Ascending aorta (tissue), 2 donors: ENCODE results near the gene BBX. TPM values are rescaled to one million over a fixed set of nuclear protein-coding genes. Genes with fewer than 3 reads are reported as not detected.

ENCODE experiments used
- DNase-seq, 2 donors: peaks; one replicate each; pipeline ENCODE4 v3.0.0-alpha.2; 2019; ENCODE audit warnings: low spot score in 2 of 2
- H3K27ac ChIP-seq, 2 donors: fragments of 200-600 bp; sonication (generic); one replicate each; pipeline ENCODE4 v1.5.1; 2016 to 2017; ENCODE audit warnings: mild to moderate bottlenecking in 1 of 2
- H3K27me3 ChIP-seq: fragments of 200-600 bp; sonication (generic); one replicate; pipeline ENCODE4 v1.5.1; 2017
- H3K36me3 ChIP-seq, 2 donors: fragments of 200-600 bp; sonication (generic); one replicate each; pipeline ENCODE4 v1.5.1; 2016
- H3K4me1 ChIP-seq, 2 donors: fragments of 200-600 bp; sonication (generic); one replicate each; pipeline ENCODE4 v1.5.1; 2016 to 2017; ENCODE audit warnings: mild to moderate bottlenecking in 1 of 2
- H3K4me3 ChIP-seq, 2 donors: fragments of 200-600 bp; sonication (generic); one replicate each; pipeline ENCODE4 v1.5.1; 2016 to 2017; ENCODE audit warnings: mild to moderate bottlenecking in 1 of 2
- H3K9me3 ChIP-seq, 2 donors: fragments of 200-600 bp; sonication (generic); one replicate each; pipeline ENCODE4 v1.5.1; 2016
- CTCF ChIP-seq, 3 experiments: fragments of 200-600 bp in 2 of 3; fragments of 450-650 bp in 1 of 3; sonication (generic) in 2 of 3; IDR thresholded peaks; one replicate each; pipeline ENCODE4 v1.5.1; 2016 to 2019; ENCODE audit warnings: antibody characterized with exemption in 3 of 3, mild to moderate bottlenecking in 1 of 3, moderate library complexity in 1 of 3
- intact Hi-C: fragments of 100-400 bp; cut with DNase I; formaldehyde crosslinking; loops from one replicate; pipeline ENCODE4 v1.15.1; 2023
- total RNA-seq: library from RNA; depleted of rRNA; stranded (reverse); fragments of >200 nt; gene quantifications from one replicate; pipeline ENCODE4 v1.1.0, GENCODE V29; 2016

The BBX gene
- total RNA-seq, 1 donor from 2014 or later = 18.0 TPM

- Histone ChIP-seq H3K4me1 (peaks cover 0 to 2% of the 10 kb centered on the region in 2 donors), H3K36me3 (no peaks in the 10 kb centered on the region), H3K27ac (no peak overlapping the region), H3K4me3 (no peak overlapping the region), H3K9me3 (no peaks in the 10 kb centered on the region), H3K27me3 (no peaks in the 10 kb centered on the region)
- no peak for DNase-seq
- intact Hi-C loops = no loop called here
- TF ChIP-seq CTCF (IDR thresholded peaks at IDR 0.05) = no peak
Observed at GRCh38 chr3:107619549-107619948, 96.8 kb downstream of the BBX start.

- H3K4me1 ChIP-seq = peaks cover 0 to 2% of the 10 kb centered on the region in 2 donors
- no peak for DNase-seq
- no peak for TF ChIP-seq CTCF (IDR thresholded peaks at IDR 0.05)
- no peak overlapping the region for H3K27ac ChIP-seq
- H3K27me3 ChIP-seq = no peaks in the 10 kb centered on the region
- H3K4me3 ChIP-seq = no peak overlapping the region
- no peaks in the 10 kb centered on the region for H3K9me3 ChIP-seq
- no peaks in the 10 kb centered on the region for H3K36me3 ChIP-seq
- intact Hi-C loops = no loop called here
Observed at GRCh38 chr3:107620534-107620933, 97.8 kb downstream of the BBX start.

GRCh38 chr3:107621465-107621864, 98.7 kb downstream of the BBX start:
- intact Hi-C loops = no loop called here
- H3K27ac ChIP-seq = no peak overlapping the region
- no peak overlapping the region for H3K4me3 ChIP-seq
- TF ChIP-seq CTCF (IDR thresholded peaks at IDR 0.05) = no peak
- no peaks in the 10 kb centered on the region for H3K9me3 ChIP-seq
- peaks cover 0 to 2% of the 10 kb centered on the region in 2 donors for H3K4me1 ChIP-seq
- no peaks in the 10 kb centered on the region for H3K27me3 ChIP-seq
- DNase-seq = no peak
- no peaks in the 10 kb centered on the region for H3K36me3 ChIP-seq

- Histone ChIP-seq H3K4me3 (no peak overlapping the region), H3K27me3 (no peaks in the 10 kb centered on the region), H3K4me1 (no peaks in the 10 kb centered on the region), H3K27ac (no peak overlapping the region), H3K36me3 (no peaks in the 10 kb centered on the region), H3K9me3 (no peaks in the 10 kb centered on the region)
- DNase-seq = no peak
- intact Hi-C loops = no loop called here
- TF ChIP-seq CTCF (IDR thresholded peaks at IDR 0.05) = no peak
Observed at GRCh38 chr3:107627962-107628542, 105.3 kb downstream of the BBX start.

GRCh38 chr3:107629566-107629965, 106.8 kb downstream of the BBX start:
- Histone ChIP-seq H3K27ac (no peak overlapping the region), H3K9me3 (no peaks in the 10 kb centered on the region), H3K27me3 (no peaks in the 10 kb centered on the region), H3K36me3 (no peaks in the 10 kb centered on the region), H3K4me1 (no peaks in the 10 kb centered on the region), H3K4me3 (no peak overlapping the region)
- intact Hi-C loops = no loop called here
- DNase-seq = no peak
- TF ChIP-seq CTCF (IDR thresholded peaks at IDR 0.05) = no peak

GRCh38 chr3:107630779-107631178, 108.0 kb downstream of the BBX start:
- Histone ChIP-seq H3K36me3 (no peaks in the 10 kb centered on the region), H3K4me1 (no peaks in the 10 kb centered on the region), H3K27me3 (no peaks in the 10 kb centered on the region), H3K4me3 (no peak overlapping the region), H3K9me3 (no peaks in the 10 kb centered on the region), H3K27ac (no peak overlapping the region)
- DNase-seq = no peak
- TF ChIP-seq CTCF (IDR thresholded peaks at IDR 0.05) = no peak
- intact Hi-C loops = no loop called here
